ENCODE data around the gene MPHOSPH9. TPM values are rescaled to one million over a fixed set of nuclear protein-coding genes. Genes with fewer than 3 reads are reported as not detected.

Gene MPHOSPH9
- total RNA-seq, 1 experiment from 2014 or later: 72.3 TPM

DNA sequence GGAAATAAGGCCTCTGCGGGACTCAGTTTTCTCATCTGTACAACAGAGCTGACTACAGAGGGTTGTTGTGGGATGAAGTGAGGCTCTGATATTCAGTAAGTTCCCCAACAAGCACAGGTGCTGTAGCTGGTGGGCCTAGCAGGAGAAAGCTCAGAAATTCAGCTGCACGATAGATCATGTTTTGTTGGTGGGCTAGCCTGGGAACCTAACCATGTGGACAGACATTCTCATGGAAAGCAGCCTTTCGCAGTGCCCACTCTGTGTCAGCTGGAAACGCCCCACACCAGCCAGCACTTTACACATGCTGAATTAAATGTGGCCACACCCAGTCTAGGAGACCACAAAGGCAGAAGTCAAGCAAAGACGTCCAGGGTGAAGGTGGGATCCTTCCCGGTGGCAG is 98.1 kb downstream of the MPHOSPH9 start:
- ATAC-seq (no peak), DNase-seq (ENCODE audit: low read depth, low spot score) (no peak)
- Histone ChIP-seq H3K27ac (ENCODE audit: low read length) (peak overlapping the region; percentile 48), H3K9me3 (ENCODE audit: control insufficient read depth, insufficient read depth, low read depth, low read length) (no peaks in the 10 kb centered on the region), H3K36me3 (ENCODE audit: control insufficient read depth, insufficient read depth, low read length) (no peaks in the 10 kb centered on the region), H3K27me3 (ENCODE audit: control insufficient read depth, insufficient read depth, low read length) (no peaks in the 10 kb centered on the region), H3K4me1 (ENCODE audit: control insufficient read depth, insufficient read depth, low read length) (peaks cover 30% of the 10 kb centered on the region), H3K4me3 (ENCODE audit: low read depth in 2 of 2, low read length in 2 of 2) (no peak overlapping the region)
- intact Hi-C loops (cut with micrococcal nuclease; ENCODE audit: unreplicated experiment): no loop called here
- POLR2A ChIA-PET: interaction anchor here (0.5 to 0.7 kb wide), 2 partner anchors 160 to 286 kb away, joined by 3 to 4 read pairs; no protein-coding TSS in a partner anchor
- CTCF ChIA-PET: no interaction called here
- TF ChIP-seq POLR2AphosphoS5 (IDR thresholded peaks at IDR 0.05; ENCODE audit: low read depth, low read length) (no peak), TCF7L2 (IDR thresholded peaks at IDR 0.05; ENCODE audit: low read depth, low read length) (no peak), SIN3A (IDR thresholded peaks at IDR 0.05; ENCODE audit: borderline replicate concordance, insufficient read depth, low read depth, low read length) (no peak)
- TF ChIP-seq, protein P1, sequence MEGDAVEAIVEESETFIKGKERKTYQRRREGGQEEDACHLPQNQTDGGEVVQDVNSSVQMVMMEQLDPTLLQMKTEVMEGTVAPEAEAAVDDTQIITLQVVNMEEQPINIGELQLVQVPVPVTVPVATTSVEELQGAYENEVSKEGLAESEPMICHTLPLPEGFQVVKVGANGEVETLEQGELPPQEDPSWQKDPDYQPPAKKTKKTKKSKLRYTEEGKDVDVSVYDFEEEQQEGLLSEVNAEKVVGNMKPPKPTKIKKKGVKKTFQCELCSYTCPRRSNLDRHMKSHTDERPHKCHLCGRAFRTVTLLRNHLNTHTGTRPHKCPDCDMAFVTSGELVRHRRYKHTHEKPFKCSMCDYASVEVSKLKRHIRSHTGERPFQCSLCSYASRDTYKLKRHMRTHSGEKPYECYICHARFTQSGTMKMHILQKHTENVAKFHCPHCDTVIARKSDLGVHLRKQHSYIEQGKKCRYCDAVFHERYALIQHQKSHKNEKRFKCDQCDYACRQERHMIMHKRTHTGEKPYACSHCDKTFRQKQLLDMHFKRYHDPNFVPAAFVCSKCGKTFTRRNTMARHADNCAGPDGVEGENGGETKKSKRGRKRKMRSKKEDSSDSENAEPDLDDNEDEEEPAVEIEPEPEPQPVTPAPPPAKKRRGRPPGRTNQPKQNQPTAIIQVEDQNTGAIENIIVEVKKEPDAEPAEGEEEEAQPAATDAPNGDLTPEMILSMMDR (IDR thresholded peaks at IDR 0.05): no peak
- TF ChIP-seq, protein P2, sequence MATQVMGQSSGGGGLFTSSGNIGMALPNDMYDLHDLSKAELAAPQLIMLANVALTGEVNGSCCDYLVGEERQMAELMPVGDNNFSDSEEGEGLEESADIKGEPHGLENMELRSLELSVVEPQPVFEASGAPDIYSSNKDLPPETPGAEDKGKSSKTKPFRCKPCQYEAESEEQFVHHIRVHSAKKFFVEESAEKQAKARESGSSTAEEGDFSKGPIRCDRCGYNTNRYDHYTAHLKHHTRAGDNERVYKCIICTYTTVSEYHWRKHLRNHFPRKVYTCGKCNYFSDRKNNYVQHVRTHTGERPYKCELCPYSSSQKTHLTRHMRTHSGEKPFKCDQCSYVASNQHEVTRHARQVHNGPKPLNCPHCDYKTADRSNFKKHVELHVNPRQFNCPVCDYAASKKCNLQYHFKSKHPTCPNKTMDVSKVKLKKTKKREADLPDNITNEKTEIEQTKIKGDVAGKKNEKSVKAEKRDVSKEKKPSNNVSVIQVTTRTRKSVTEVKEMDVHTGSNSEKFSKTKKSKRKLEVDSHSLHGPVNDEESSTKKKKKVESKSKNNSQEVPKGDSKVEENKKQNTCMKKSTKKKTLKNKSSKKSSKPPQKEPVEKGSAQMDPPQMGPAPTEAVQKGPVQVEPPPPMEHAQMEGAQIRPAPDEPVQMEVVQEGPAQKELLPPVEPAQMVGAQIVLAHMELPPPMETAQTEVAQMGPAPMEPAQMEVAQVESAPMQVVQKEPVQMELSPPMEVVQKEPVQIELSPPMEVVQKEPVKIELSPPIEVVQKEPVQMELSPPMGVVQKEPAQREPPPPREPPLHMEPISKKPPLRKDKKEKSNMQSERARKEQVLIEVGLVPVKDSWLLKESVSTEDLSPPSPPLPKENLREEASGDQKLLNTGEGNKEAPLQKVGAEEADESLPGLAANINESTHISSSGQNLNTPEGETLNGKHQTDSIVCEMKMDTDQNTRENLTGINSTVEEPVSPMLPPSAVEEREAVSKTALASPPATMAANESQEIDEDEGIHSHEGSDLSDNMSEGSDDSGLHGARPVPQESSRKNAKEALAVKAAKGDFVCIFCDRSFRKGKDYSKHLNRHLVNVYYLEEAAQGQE (IDR thresholded peaks at IDR 0.05; ENCODE audit: insufficient read depth in 1 of 2, low read depth in 2 of 2, low read length in 1 of 2): no peak
- no TSS peak for BruUV-seq (replicated peaks)
- in situ Hi-C loops (cut with HindIII; ENCODE audit: low pct_unique_long_range_greater_than_20kb, low sequenced_read_pairs): no loop called here

DNA sequence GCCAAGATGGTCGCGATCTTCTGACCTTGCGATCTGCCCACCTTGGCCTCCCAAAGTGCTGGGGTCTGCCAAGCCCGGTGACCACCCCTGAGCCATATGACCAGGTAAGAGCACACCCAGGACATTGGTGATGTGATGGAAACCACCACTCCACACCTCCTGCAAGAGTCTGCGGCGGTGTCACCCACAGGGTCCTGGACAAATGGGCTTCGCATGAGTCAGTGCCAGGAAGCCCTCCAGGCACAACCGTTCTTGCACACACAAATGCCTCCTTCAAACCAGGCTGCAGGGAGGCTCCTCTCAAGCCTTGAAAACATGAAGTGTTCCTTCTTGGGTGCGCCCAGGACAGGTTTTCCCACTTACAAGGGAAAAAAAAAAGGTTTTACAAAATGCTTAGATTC is 98.7 kb downstream of the MPHOSPH9 start:
- ChIA-PET CTCF (no interaction called here), POLR2A (interaction anchor here (0.7 kb wide), 1 partner anchor 285 kb away, joined by 4 read pairs; no protein-coding TSS in a partner anchor)
- intact Hi-C loops (cut with micrococcal nuclease; ENCODE audit: unreplicated experiment) (no loop called here), in situ Hi-C loops (cut with HindIII; ENCODE audit: low pct_unique_long_range_greater_than_20kb, low sequenced_read_pairs) (no loop called here)
- H3K27ac ChIP-seq (ENCODE audit: low read length): peak overlapping the region; percentile 48; the same call in 1 of the 2 replicates
- H3K9me3 ChIP-seq (ENCODE audit: control insufficient read depth, insufficient read depth, low read depth, low read length): no peaks in the 10 kb centered on the region
- no peaks in the 10 kb centered on the region for H3K36me3 ChIP-seq (ENCODE audit: control insufficient read depth, insufficient read depth, low read length)
- ATAC-seq (no peak), DNase-seq (ENCODE audit: low read depth, low spot score) (no peak)
- H3K4me1 ChIP-seq (ENCODE audit: control insufficient read depth, insufficient read depth, low read length): peaks cover 24% of the 10 kb centered on the region
- no peak overlapping the region for H3K4me3 ChIP-seq (ENCODE audit: low read depth in 2 of 2, low read length in 2 of 2)
- no TSS peak for BruUV-seq (replicated peaks)
- TF ChIP-seq, protein P1 (IDR thresholded peaks at IDR 0.05): no peak
- no peaks in the 10 kb centered on the region for H3K27me3 ChIP-seq (ENCODE audit: control insufficient read depth, insufficient read depth, low read length)
